HEK293 (cell line): ENCODE results near the gene FAM229A.
A peak's percentile ranks its signal among the peaks of the same experiment; 100 is the strongest.

ENCODE experiments used
- CTCF ChIA-PET: fragments of 350-600 bp; formaldehyde crosslinking; extraction: SDS; loops from one replicate; lab custom pipeline; 2021; ENCODE audit warnings: antibody characterized with exemption; lab: Yijun Ruan, JAX
- POLR2A ChIA-PET: fragments of 300-600 bp; formaldehyde crosslinking; extraction: SDS; loops from one replicate; lab custom pipeline; 2020; ENCODE audit warnings: antibody characterized with exemption, inconsistent platforms; lab: Yijun Ruan, JAX
- H3K27ac ChIP-seq: fragments of 200-500 bp; sonication (Bioruptor generic); 2 replicates; pipeline ENCODE4 v1.5.1; 2014; ENCODE audit warnings: low read depth, low read length, control low read depth, inconsistent platforms; ENCODE audit errors: extremely low read depth
- H3K36me3 ChIP-seq, 2 experiments: fragments of 200-500 bp in 1 of 2; sonication (Bioruptor generic) in 1 of 2; 1 replicate in 1 of 2; 2 replicates in 1 of 2; pipeline ENCODE4 v1.5.1; 2014 to 2017; ENCODE audit warnings: inconsistent platforms in 2 of 2, low read length in 2 of 2; ENCODE audit not compliant: control insufficient read depth in 2 of 2, insufficient read depth in 1 of 2
- H3K4me1 ChIP-seq: fragments of 200-500 bp; sonication (Bioruptor generic); 2 replicates; pipeline ENCODE4 v1.5.1; 2014; ENCODE audit warnings: mild to moderate bottlenecking, low read length, inconsistent platforms; ENCODE audit not compliant: control insufficient read depth, insufficient read depth
- H3K4me3 ChIP-seq: 2 replicates; pipeline ENCODE4 v1.5.1; 2011; ENCODE audit warnings: low read depth, mild to moderate bottlenecking, control low read depth, low read length, moderate library complexity
- H3K9me3 ChIP-seq: fragments of 200-500 bp; sonication (Bioruptor generic); 2 replicates; pipeline ENCODE4 v1.5.1; 2014; ENCODE audit warnings: low read depth, low read length, inconsistent platforms; ENCODE audit not compliant: control insufficient read depth, insufficient read depth
- GFI1B ChIP-seq: fragments of 450-650 bp; formaldehyde crosslinking; IDR thresholded peaks from 2 replicates; pipeline ENCODE4 v1.5.1; 2016; ENCODE audit warnings: missing biosample characterization, missing genetic modification characterization
- PRDM2 ChIP-seq: fragments of 450-650 bp; formaldehyde crosslinking; IDR thresholded peaks from 2 replicates; pipeline ENCODE4 v1.5.1; 2016; ENCODE audit warnings: missing biosample characterization, missing genetic modification characterization, borderline replicate concordance
- SP3 ChIP-seq: fragments of 450-650 bp; formaldehyde crosslinking; IDR thresholded peaks from 2 replicates; pipeline ENCODE4 v1.5.1; 2016; ENCODE audit warnings: missing biosample characterization, missing genetic modification characterization
- ZFHX2 ChIP-seq: fragments of 450-650 bp; formaldehyde crosslinking; conservative IDR thresholded peaks from 2 replicates; pipeline ENCODE4 v1.5.1; 2016; ENCODE audit warnings: missing biosample characterization, missing genetic modification characterization
- ZNF239 ChIP-seq: fragments of 450-650 bp; formaldehyde crosslinking; IDR thresholded peaks from 2 replicates; pipeline ENCODE4 v1.5.1; 2016; ENCODE audit warnings: missing biosample characterization, missing genetic modification characterization
- ZNF274 ChIP-seq, 2 experiments: fragments of 200-500 bp in 1 of 2; fragments of 450-650 bp in 1 of 2; sonication (Bioruptor generic) in 1 of 2; formaldehyde crosslinking in 1 of 2; IDR thresholded peaks; 2 replicates each; pipeline versions ENCODE4 v1.5.1 to v1.6.1; 2014 to 2016; ENCODE audit warnings: borderline replicate concordance in 1 of 2, inconsistent platforms in 1 of 2, low read length in 1 of 2, missing biosample characterization in 1 of 2, missing genetic modification characterization in 1 of 2
- ZNF488 ChIP-seq: fragments of 450-650 bp; formaldehyde crosslinking; IDR thresholded peaks from 2 replicates; pipeline ENCODE4 v1.5.1; 2016; ENCODE audit warnings: missing biosample characterization, missing genetic modification characterization
- ZNF600 ChIP-seq: fragments of 450-650 bp; formaldehyde crosslinking; IDR thresholded peaks from 2 replicates; pipeline ENCODE4 v1.5.1; 2016; ENCODE audit warnings: missing biosample characterization, missing genetic modification characterization
- ZNF610 ChIP-seq: fragments of 450-650 bp; formaldehyde crosslinking; IDR thresholded peaks from 2 replicates; pipeline ENCODE4 v1.5.1; 2016; ENCODE audit warnings: missing biosample characterization, missing genetic modification characterization, borderline replicate concordance
- ZSCAN30 ChIP-seq: fragments of 450-650 bp; IDR thresholded peaks from 2 replicates; pipeline ENCODE4 v1.5.1; 2018; ENCODE audit warnings: missing biosample characterization, mild to moderate bottlenecking, missing genetic modification characterization, moderate library complexity
- TF ChIP-seq, protein P1 (sequence below): fragments of 450-650 bp; formaldehyde crosslinking; IDR thresholded peaks from 2 replicates; pipeline ENCODE4 v1.5.1; 2017; ENCODE audit warnings: missing biosample characterization, mild to moderate bottlenecking, missing genetic modification characterization, moderate library complexity

Gene FAM229A

GRCh38 chr1:32346532-32347157, 15.6 kb downstream of the FAM229A start:
- Histone ChIP-seq H3K4me3 (no peak overlapping the region), H3K36me3 (no peaks in the 10 kb centered on the region), H3K4me1 (no peaks in the 10 kb centered on the region), H3K27ac (no peak overlapping the region), H3K9me3 (no peaks in the 10 kb centered on the region)
- ChIA-PET POLR2A (interaction anchor here (5.2 kb wide), 1 partner anchor 10 kb away, joined by 39 read pairs; the partner anchor contains the start of gene MARCKSL1), CTCF (interaction anchor here (1.1 kb wide), 1 partner anchor 210 kb away, joined by 4 read pairs; no protein-coding TSS in a partner anchor)
- TF ChIP-seq PRDM2 (tag by site-specific recombination), result no peak
- TF ChIP-seq ZNF600, result 0 out of 2 replicates have a peak, but pooled peaks have one; percentile 32

DNA sequence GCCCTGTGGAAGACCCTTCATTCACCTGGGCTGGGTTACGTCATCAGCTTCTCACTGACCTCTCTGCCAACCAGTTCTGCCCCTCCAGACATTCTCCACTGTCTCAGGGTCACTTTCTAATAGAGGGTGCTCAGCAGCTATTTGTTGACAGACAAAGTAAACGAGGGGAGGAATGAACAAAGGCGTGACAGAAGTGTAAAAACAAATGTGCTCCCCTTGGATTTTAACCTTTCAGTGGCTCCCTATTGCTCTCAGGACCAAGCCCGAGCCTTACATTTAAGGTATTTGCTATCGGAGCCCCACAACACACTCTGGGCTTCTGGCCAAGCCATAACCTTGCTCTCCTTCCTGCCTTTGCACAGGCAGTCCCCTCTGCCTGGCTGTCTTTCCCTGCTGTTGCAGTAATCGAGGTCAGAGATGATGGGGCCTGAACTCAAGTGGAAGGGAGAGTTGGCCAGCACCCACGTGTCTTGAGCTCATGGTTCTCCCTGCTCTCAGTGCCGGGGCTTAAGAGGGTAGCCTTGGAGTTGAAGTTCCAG, 16.9 kb downstream of the FAM229A start:
- ChIA-PET CTCF (interaction anchor here (0.6 to 1.1 kb wide), 2 partner anchors 66 to 209 kb away, joined by 3 to 4 read pairs; no protein-coding TSS in a partner anchor), POLR2A (interaction anchor here (0.6 to 5.2 kb wide), 3 partner anchors 9 to 807 kb away, joined by 3 to 39 read pairs (median 5); partner anchors contain the start of gene MARCKSL1)
- no peaks in the 10 kb centered on the region for H3K9me3 ChIP-seq
- TF ChIP-seq, protein P1, sequence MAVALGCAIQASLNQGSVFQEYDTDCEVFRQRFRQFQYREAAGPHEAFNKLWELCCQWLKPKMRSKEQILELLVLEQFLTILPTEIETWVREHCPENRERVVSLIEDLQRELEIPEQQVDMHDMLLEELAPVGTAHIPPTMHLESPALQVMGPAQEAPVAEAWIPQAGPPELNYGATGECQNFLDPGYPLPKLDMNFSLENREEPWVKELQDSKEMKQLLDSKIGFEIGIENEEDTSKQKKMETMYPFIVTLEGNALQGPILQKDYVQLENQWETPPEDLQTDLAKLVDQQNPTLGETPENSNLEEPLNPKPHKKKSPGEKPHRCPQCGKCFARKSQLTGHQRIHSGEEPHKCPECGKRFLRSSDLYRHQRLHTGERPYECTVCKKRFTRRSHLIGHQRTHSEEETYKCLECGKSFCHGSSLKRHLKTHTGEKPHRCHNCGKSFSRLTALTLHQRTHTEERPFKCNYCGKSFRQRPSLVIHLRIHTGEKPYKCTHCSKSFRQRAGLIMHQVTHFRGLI (tag by site-specific recombination), result peak; percentile 84
- no peak for TF ChIP-seq ZSCAN30 (tag by site-specific recombination)
- H3K27ac ChIP-seq, result no peak overlapping the region
- H3K36me3 ChIP-seq, result no peaks in the 10 kb centered on the region
- no peaks in the 10 kb centered on the region for H3K4me1 ChIP-seq
- no peak overlapping the region for H3K4me3 ChIP-seq

DNA sequence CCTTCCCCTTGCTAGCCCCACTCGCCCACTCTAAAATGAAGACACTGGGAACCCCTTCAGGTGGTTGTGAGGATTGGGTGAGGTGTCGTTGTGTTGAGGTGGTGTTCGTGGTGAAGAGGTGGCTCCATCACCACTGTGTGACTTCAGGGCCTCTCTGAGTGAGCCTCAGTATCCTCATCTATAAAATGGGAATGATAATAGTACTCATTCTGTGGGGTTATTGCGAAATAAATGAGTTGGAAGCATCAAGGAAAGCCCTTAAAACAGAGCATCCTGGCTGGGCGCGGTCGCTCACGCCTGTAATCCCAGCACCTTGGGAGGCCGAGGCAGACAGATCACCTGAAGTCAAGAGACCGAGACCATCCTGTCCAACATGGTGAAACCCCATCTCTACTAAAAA, 19.6 kb downstream of the FAM229A start:
- TF ChIP-seq ZNF239, result no peak
- no peak for TF ChIP-seq SP3
- TF ChIP-seq ZNF610 (tag by site-specific recombination), result no peak
- no peak for TF ChIP-seq ZNF488 (tag by site-specific recombination)
- TF ChIP-seq ZNF274 (IDR thresholded peaks at IDR 0.05; ENCODE audit: low read length), result no peak
- no peak for TF ChIP-seq ZNF274 (tag by site-specific recombination; IDR thresholded peaks at IDR 0.05; ENCODE audit: borderline replicate concordance)
- TF ChIP-seq GFI1B (tag by site-specific recombination), result no peak
- peak; percentile 4; the same call in 1 of the 2 replicates for TF ChIP-seq ZFHX2
- Histone ChIP-seq H3K4me1 (no peaks in the 10 kb centered on the region), H3K9me3 (no peaks in the 10 kb centered on the region), H3K4me3 (no peak overlapping the region), H3K36me3 (no peaks in the 10 kb centered on the region), H3K27ac (no peak overlapping the region)
- CTCF ChIA-PET, result interaction anchor here (0.7 to 1.0 kb wide), 2 partner anchors 9 to 92 kb away, joined by 3 to 4 read pairs; no protein-coding TSS in a partner anchor
- POLR2A ChIA-PET, result interaction anchor here (1.2 kb wide), 1 partner anchor 10 kb away, joined by 3 read pairs; no protein-coding TSS in a partner anchor
